HG03575 (cell line): ENCODE results near the gene SMYD4.
"Not testable (repeated sequence)": the region's sequence is repeated elsewhere in the genome, so short reads cannot be mapped to it uniquely, and the experiment has no call there.

ENCODE experiments used
- ATAC-seq: cut with Tn5 transposase; IDR thresholded peaks from one replicate; pipeline ENCODE4 v1.9.1; 2021; ENCODE audit not compliant: unreplicated experiment, insufficient number of reproducible peaks, low FRiP score; ENCODE audit errors: extremely low read depth

SMYD4 gene

DNA sequence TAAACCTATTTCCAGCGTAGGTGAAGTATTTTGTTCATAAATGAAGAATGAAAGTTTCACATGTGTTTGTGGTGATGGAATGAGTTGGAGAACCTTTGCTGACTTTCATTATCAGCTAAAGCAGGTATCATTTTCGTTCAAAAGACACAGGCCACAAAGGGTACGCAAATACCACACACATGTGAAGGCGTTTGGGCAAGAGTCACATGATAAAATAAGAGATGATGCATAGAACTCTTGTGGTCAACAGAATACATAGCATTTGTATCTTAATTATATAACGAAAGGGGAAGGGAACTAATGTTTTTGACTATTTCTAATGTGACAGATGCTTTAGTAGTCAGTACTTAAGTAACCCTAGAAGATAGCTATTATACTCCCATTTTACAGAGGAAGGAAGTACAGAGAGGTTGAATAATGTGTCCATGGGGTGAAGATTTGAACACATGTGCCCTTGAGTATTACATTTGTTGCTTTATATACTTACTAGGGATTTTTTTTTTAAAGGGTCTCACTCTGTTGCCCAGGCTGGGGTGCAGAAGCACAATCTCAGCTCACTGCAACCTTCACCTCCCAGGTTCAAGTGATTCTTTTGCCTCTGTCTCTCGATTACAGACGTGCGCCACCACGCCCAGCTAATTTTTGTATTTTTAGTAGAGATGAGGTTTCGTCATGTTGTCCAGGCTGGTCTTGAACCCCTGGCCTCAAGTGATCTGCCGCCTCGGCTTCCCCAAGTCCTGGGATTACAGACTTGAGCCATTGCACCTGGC lies 4.9 kb upstream of the SMYD4 start:
- peak; percentile 35 for ATAC-seq

DNA sequence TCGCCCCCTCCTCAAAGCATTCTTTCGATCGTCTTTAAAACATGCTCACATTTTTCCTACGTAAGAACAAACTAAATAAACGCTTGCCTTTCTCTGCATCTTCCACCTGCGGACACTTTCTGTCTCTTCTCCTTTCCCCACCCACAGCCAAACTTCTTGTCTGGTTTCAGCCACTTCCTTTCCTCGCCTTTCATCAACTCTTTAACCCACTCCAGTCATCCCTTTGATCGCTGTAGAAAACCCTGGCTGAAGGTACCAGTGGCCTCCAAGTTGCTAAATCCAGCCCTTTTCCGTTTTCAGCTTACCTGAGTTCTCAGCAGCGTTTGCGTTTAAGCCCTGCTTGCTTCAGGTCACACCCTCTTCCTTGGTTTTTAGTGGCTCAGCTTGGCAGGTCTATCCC lies 586 bp upstream of the SMYD4 start:
- ATAC-seq, result no peak

DNA sequence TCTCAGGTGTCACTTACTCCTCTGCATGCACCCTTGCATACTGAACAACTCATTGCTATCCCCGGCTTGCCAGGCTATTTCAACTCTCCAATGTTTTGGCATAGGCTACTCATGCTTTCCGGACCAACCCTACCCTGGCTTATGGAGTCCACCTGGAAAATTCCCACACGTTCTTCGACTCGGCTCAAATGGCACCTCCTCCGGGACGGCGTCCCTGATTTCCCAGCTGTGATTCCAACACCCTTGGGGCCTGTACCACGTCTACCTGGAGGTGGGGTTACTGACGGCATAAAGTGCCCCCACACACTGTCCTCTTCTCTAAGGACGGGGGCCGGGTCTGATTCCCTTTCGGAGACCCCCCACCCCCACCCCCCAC lies 498 bp downstream of the SMYD4 start:
- no peak for ATAC-seq

DNA sequence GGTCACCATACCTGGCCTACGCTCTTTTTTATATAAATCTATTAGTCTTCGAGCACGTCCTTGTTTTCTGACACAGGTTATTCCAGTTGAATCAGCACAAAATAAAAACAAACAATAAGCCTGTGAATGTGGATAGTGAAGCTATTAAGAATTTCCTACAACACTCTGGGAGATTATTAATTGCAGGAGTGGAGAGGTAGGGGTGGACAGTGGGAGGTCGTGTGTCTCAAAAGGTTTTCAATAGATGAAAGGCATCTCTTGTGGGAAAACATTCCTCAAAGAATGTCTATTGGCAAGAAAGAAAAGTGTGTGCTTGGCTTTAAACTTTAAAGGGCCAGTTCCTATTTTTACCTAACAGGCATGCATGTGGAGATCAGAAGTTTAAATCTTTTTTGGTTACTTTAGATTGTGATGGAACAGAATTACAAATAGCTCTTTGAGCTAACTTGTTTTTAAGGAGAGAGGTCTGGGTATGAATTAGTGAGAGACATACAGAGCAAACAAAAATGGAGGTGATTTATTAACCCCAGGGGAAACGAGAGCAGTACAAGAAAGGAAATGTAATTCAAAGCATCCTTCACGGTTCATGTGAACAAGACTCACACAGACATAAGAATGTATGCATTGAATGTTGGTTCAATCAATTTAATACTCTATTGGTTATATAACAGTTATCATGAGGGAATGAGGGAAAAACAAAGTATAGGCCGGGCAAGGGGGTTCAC lies 9.0 kb downstream of the SMYD4 start:
- ATAC-seq, result no peak

DNA sequence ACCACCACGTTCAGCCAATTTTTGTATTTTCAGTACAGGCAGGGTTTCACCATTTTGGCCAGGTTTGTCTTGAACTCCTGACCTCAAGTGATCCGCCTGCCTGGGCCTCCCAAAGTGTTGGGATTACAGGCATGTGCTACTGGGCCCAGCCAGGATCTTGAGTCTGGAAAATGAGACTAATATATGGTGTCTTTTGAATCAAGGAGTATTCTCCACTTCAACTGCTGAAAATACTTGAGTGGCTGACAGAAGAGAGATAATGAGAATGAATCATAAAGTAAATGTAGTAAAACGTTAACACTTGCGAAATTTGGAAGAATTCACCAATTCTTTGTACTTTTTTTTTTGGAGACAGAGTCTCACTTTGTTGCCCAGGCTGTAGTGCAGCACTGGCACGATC lies 16.6 kb downstream of the SMYD4 start:
- no peak for ATAC-seq

DNA sequence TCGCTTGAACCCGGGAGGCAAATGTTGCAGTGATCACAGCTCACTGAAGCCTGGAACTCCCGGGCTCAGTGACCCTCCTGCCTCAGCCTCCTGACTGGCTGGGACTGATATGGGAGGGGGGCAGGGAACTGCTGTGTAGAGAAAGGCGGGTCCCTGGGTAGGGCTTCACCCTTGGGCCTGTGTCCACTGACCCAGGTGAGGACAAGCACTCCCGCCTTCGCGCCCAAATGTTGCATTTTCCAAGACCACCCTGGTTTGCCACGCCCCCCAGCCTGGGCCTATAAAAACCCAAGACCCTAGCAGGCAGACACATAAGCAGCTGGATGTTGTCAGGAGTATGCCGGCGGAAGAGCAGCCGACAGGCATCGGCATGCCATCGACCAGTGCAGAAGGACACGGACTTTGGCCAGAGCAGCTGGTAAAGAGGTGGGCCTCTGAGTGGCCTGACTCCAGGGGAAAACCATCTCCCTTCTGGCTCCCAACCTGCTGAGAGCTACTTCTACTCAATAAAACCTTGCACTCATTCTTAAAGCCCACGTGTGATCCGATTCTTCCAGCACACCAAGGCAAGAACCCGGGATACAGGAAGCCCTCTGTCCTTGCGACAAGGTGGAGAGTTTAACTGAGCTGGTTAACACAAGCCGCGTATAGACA lies 19.1 kb downstream of the SMYD4 start:
- ATAC-seq, result no peak

DNA sequence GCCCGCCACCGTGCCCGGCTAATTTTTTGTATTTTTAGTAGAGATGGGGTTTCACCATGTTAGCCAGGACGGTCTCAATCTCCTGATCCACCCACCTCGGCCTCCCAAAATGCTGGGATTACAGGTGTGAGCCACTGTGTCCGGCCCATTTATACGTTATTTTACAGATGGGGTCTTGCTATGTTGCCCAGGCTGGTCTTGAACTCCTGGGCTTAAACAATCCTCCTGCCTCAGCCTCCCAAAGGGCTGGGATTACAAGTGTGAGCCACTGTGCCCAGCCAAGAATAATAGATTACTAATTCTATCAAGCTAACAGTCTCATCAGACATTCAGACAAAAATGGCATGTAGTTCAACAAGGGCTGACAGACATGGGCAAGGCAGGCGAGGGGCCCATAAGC lies 19.9 kb downstream of the SMYD4 start:
- ATAC-seq, result not testable (repeated sequence)

DNA sequence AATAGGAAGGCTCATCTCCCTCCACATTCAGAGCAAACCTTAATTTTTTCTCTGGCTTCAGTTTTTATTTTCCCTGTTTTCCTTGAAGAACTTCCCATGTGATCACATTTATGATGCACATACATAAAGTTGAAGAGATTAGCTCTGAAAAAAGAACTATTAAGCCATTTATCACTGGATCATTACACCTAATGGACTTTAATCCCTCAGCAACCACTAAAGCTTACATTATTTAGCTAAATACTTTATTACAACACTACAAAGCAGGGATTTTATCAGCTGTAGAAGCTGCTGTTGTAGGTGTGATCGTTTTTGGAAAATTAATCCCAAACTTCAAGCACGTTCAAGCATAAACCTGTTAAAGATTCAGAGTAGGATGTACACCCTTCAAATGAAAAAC lies 21.1 kb downstream of the SMYD4 start:
- ATAC-seq, result no peak

DNA sequence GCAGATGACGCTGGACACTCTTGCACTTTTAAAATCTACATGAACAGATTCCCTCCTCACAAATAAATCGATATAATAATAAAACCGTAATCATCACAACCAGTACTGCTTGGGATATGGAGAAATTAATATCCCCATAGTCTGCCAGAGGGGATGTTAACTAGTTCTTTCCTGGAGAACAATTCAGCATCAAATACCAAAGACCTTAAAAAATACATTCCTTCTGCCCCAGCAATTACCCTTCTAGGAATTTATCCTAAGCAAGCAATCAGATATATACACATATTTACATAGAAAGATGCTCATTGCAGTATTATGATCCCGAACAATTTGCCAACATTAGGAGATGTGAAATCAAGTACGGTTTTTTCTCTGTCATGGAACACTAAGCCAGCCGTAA lies 21.8 kb downstream of the SMYD4 start:
- ATAC-seq, result no peak

DNA sequence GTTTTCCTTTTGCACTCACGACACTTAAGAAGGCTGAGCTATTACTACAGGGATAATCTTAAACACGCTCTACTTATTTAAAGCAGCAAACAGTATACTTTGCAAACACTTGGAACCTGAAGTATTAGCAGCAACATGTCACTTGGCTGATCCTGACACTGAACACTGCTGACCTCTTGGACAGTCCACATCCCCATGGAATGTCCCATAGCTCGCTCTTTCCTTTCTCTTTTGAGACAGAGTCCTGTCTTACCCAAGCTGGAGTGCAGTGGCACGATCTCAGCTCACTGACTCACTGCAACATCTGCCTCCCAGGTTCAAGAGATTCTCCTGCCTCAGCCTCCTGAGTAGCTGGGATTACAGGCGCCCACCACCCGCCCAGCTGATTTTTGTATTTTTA lies 26.4 kb downstream of the SMYD4 start:
- ATAC-seq, result no peak

DNA sequence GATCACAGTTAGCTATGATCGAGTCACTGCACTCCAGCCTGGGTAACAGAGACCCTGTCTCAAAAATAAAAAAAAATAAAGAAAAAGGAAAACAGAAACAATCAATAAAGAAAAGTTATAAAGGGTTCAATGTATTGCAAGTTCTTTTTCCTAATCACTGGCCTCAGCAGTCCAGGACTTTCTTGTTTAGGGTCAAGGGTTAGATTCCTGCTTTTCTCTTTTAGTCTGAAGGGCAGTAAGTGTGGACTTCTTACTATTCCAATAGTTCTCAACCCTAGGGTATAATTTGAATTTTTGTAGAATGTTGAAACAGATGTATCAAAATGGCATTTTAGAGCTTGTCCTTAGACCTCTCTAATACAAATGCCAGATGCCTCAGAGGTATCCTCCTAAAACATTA lies 27.3 kb downstream of the SMYD4 start:
- ATAC-seq, result no peak

DNA sequence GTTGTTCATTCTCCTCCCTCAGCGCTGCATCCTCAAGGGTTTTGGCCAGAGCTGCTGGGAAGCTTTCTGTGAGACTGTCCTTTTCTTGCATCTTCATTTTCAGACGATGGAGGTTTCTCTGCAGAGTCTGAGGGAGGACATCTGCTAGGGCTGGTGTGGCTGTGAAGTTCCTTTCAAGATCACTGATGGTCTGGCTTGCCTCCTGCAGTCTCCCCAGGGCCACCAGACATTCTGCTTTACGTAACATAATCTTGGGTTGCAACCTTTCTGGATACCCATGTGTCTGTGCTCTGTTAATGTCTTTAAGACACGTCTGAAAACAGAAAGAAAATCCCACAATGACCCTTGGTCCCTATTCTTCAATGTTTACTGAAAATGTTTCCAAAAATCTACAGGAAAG lies 29.0 kb downstream of the SMYD4 start:
- ATAC-seq, result no peak

DNA sequence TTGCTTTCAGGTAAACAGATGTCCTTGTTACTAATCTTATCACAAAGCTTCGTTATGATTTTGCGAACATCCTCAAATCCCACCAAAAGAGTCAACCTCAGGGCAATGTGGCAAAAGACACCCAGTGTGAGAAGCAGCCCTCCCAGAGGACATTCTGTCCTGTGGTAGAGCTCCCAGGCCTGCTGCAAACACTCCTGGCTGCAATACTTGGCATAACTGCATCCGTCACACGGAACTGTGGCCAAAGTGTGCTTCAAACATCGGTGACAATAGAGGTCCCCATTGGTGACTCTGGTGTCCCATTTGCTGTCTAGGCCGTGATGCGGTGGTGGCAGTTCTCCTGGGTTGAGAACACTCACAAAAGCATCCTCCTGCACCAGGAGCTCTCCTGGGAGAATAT lies 29.5 kb downstream of the SMYD4 start:
- ATAC-seq, result no peak

DNA sequence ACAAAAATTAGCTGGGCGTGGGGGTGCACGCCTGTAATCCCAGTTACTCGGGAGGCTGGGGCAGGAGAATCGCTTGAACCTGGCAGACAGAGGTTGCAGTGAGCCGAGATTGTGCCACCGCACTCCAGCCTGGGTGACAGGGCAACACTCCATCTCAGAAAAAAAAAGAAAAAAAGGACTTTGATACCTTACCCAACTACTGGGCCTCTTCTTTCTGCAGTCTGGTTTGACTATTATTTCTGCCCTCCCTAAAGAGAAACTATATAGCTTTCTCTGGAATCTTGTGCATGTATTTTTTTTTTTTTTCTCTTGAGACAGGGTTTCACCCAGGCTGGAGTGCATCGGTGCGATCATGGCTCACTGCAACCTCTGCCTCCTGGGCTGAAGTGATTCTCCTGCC lies 31.9 kb downstream of the SMYD4 start:
- ATAC-seq, result not testable (repeated sequence)

DNA sequence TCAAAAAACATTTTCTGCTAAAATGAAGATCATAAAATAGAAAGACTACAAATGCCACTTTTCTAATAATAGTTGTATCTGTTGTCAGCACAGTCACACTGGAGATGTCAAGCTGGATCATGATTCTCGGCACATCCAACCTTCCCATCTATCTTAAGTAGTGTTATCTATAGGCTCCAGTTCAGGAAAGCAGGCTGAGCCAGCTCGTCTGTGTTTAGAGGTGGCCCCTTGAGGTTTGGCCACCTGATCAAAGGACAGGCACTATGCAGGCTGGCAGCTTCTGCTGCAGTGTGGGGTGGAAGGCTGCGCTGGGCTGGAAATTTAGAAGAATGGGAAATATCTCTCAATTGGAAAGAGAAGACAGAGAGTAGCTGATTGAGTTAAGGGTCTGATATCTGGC lies 32.4 kb downstream of the SMYD4 start:
- no peak for ATAC-seq

DNA sequence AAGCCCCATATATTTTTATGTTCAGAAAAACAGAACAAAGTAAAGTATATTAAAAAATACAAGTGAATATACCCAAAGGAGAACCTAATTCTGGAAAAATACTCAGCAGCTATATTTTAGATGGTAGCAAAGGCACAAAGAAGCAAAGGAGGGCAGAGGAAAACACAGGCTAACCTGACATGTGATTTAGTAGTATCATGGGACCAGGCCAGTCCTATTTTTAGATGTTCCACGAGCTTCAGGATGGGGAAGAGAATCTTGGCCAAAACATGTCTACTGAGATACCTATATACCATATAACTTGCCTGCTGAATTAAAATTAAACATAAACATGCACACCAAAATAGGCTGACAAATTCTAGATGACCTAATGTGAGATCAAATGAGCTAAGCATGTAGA lies 32.9 kb downstream of the SMYD4 start:
- no peak for ATAC-seq

DNA sequence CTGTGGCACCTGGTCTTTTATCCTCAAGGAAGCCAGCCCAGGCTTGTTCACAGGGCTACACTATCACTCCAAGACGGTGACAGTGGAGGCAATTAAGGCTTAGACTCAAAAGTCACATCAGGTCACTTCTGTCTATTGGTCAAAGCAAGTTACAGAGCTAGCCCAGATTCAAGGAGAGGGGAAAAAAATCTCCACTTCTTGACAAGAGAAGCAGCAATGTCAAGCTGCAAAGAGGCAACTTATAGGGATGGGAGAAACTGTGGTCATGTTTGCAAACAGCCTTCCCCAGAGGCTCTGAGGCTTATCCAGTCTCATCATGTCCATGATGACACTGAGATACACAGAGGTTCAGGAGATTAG lies 36.3 kb downstream of the SMYD4 start:
- no peak for ATAC-seq

DNA sequence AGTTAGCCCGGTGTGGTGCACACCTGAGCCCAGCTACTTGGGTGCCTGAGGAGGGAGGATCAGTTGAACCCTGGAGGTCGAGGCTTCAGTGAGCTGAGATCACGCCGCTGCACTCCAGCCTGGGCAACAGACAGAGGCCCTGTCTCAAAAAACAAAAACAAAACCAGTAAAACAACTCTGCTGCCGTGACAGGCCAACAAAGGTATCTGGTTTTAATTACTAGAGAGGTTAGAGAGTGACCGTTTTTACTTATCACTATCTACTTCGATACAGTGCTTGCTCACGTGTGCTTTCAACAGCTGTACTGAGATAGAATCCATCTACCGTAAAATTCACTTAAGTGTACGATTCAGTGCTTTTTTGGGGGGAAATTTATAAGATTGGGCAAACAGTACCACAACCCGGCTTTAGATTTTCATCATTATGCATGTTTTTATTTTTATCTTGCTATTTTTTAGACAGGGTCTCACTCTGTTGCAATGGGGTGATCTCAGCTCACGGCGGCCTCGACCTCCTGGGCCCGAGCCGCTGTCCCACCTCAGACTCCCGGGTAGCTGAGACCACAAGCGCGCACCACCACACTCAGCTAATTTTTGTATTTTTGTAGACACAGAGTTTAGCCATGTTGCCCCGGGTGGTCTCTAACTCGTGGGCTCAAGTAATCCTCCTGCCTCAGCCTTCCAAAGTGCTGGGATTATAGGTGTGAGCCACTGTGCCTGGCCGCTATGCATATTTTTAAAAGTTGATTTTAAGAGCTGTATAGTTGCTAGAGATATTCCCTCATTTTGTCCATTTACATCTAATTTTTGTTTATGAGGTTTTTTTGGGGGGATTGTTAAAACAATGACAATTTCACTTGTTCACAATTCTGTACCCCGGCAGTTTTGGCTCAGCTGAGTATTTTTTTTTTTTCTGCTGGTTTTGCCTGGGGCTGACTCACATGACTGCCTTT lies 36.9 kb downstream of the SMYD4 start:
- no peak for ATAC-seq

DNA sequence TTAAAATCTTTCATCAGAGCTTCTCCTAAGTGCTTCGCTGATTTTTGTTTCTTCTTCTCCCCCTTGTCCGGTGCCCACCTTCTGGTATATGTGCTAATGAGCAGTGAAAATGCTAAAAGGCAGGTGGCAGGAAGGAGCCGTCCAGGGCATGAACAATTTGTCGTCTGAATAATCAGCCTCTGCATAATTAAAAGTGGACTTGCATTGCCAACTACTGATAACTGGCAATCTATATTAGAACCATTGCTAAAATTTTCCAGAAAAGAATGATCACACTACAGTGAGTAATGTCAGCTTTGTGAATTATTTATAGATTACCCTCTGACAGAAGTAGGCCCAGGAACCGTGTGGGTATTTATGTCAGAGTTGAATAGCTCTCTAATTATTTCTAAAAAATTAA lies 39.8 kb downstream of the SMYD4 start:
- ATAC-seq, result no peak
